ENCODE measurements around the gene APCDD1.
A peak's percentile ranks its signal among the peaks of the same experiment; 100 is the strongest.

The APCDD1 gene

GRCh38 chr18:10453806-10454680, at the start of gene APCDD1:
APCDD1 (plus strand) TSS chr18:10454635; CDS start chr18:10454982, 347 bp downstream.
- peak in 54 of 58 donors; percentile 30 to 88 (median 72) for DNase-seq

GRCh38 chr18:10405014-10405493, 49.4 kb upstream of the APCDD1 start:
- no peak for DNase-seq

GRCh38 chr18:10405816-10406663, 48.4 kb upstream of the APCDD1 start:
- no peak for DNase-seq

DNA sequence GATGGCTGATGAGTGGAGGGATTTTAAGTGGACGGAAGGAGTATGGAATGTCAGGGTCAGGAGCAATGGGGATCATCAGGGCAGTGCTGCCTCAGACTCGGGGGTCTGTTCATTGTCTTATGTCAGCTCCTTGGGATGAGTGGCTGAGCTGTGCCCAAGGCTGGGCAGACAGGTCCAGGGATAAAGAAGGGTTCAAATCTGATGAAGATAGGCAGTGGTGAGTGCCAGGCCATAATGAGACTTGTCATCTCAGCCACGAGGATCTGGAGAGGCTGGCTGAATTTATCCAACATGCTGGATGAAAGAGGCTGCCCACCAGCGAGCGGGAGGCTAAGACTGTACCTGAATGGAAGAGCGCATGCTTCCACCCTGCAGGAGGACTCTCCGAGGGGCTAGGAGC, 46.3 kb upstream of the APCDD1 start:
- no peak for DNase-seq

GRCh38 chr18:10409041-10409440, 45.4 kb upstream of the APCDD1 start:
- no peak for DNase-seq

GRCh38 chr18:10410472-10411308, 43.7 kb upstream of the APCDD1 start:
- DNase-seq, result peak in 2 of 58 donors; percentile 22 to 38

DNA sequence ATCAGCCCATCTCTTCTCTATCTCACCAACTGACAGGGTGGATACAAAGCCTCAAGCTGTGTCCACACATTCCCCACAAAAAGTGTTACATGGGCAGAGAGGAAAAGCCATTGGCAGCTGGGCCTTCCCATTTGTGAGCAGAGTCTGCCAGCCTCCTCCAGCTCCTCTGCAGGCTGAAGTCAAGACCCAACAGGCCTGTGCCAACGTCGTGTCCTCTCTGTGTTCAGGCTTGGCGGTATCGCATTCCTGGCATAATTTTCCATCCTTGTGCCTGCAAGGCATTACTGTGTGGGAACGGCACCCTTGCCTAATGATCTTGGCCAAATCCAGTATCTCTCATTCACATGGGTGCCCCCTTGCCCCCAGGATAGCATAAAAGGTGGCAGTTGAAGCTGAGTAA, 41.5 kb upstream of the APCDD1 start:
- no peak for DNase-seq

DNA sequence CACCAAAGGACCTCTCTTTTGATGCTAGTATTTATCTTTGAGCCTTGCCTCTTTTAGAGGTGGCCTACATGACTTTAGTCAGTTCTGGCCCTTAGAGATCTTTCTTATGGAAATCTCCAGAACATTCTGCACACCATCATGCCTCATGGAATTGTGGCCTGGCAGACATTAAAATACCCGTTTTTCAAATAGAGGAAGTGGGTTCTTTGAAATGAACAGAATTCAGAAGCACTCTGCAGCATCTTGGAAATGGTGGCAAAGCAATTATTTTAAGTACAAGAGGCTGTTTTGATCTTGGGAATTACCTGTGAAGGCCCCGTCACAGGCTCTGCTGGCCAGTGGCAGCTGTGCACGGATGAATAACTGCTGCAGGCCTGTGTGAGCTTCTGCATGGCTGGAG, 40.7 kb upstream of the APCDD1 start:
- no peak for DNase-seq

GRCh38 chr18:10414293-10414842, 40.1 kb upstream of the APCDD1 start:
- DNase-seq, result no peak

DNA sequence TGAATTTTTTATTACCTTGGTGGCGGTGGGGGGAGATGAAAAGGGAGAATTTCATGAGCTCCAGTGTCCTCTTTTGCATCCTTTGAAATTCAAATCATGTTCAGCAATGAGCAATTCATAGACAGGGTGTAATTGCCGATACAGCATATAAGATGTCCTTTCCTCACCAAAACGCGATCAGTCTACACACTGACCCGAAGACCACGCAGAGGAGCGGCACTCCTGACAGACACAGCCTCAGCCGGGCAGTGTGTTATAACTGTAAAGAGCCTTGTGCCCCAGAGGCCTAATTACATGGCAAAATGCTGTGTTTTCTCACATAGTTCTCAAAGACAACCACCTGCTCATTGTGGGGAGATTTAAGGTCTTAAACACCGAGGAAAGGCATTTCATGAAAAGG, 38.4 kb upstream of the APCDD1 start:
- DNase-seq, result no peak

- DNase-seq, result no peak
Observed at GRCh38 chr18:10417191-10417590, 37.2 kb upstream of the APCDD1 start.

GRCh38 chr18:10417664-10418063, 36.8 kb upstream of the APCDD1 start:
- no peak for DNase-seq

DNA sequence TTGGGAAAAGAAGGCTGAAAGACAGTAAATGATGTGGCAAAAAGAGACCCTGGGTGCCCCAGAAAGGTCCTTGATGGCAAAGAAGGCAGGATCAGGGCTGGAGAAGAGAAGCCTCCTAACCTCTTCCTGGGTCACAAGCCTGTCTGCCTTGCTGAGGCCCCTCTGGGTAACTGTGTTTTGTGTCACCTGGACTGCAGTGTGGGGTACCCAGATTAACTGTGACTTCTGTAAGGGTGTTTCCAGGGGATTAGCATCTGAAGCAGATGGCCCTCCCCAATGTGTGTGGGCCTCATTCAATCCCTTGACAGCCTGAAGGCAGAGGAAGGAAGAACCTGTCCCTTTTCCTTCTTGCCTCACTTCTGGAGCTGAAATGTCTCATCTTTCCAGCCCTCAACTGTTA, 35.6 kb upstream of the APCDD1 start:
- DNase-seq, result no peak

- DNase-seq, result no peak
Observed at GRCh38 chr18:10419420-10420103, 34.9 kb upstream of the APCDD1 start.

- no peak for DNase-seq
Observed at GRCh38 chr18:10420561-10421352, 33.7 kb upstream of the APCDD1 start.

DNA sequence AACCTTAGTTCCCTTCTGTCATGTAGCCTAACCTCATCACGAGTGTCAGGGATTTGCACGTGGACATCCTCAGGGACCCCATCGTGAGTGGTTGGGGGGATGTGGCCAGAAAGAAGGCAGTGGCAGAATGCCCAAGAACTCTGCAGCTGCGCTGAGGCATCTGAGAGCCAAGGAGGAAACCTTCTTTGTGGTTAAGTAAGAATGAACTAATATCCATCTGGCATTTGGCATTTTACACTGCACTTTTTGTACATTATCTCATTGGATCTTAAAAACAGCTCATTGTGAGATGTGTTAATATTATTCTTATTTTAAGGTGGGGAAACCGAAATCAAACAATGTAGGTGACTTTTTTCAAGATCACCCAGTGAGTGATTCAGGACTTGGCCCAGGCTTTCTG, 32.6 kb upstream of the APCDD1 start:
- DNase-seq, result no peak

- no peak for DNase-seq
Observed at GRCh38 chr18:10422731-10423130, 31.7 kb upstream of the APCDD1 start.

DNA sequence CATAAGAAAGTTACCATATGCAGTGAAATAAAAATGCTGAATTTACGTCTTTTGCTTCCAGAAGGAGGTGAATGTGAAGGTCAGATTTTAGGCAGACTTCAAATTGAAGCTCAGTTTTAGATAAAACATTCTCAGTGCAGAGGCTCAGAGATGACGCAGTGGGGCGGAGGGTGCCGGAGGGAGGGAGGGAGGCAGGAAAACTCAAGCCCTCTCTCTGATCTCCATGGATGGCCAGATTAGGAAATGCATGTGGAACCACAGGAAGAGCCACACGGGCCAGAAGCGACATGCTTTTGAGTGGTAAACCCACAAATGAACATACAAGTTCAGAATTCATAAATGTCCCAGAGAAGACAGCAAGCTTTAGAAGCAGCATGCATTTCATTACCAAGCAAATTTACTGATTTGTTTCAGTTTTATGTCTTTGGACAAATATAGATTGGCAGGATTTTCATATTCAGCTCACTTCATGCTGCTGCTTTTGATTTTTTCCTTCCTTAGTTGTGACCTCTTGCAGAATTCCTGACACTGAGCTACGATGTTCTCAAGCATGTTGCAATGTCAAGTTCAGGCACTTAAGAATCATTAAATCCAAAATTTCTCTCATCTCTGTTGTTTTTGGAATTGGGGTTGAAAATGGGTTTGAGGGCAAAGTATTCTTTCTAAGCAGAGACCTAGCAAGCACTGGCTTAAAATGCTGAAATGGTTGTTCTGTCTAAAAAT, 29.7 kb upstream of the APCDD1 start:
- DNase-seq, result no peak

DNA sequence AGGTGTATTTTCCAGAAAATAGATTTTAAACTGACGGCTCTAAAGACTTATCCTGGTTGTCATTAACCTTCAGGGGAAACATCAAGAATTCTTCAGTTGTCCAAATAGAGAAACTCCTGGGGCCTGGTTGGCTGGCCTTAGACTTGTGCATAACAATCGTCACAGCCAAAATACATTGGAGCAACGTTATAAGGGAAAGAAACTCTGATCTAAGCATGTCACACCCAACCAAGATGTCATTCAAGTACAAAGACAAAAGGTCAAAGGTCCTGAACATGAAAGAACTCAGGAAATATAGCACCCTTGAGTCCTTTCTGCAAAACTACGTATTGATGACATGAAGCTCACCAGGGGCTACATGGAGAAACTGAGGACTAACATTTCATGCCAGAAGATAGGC, 23.8 kb upstream of the APCDD1 start:
- DNase-seq, result no peak
